T-helper 1 cell (primary cell): ENCODE results near the gene MZF1.

Source experiments
- DNase-seq, 5 donors: peaks; one replicate each; pipeline ENCODE4 v3.0.0-alpha.2; 2012 to 2020

MZF1 gene

GRCh38 chr19:58569943-58570670 is 3.0 kb downstream of the MZF1 start:
- DNase-seq, result no peak

GRCh38 chr19:58569191-58569942 is 3.8 kb downstream of the MZF1 start:
- no peak for DNase-seq

GRCh38 chr19:58568453-58569130 is 4.5 kb downstream of the MZF1 start:
- DNase-seq, result no peak

- no peak for DNase-seq
Measured at GRCh38 chr19:58566989-58567388, 6.1 kb downstream of the MZF1 start.

- DNase-seq, result no peak
Measured at GRCh38 chr19:58563823-58564222, 9.3 kb downstream of the MZF1 start.

GRCh38 chr19:58563034-58563573 is 10.0 kb downstream of the MZF1 start:
- peak in 1 of 5 donors; percentile 49 for DNase-seq

- DNase-seq, result peak in 2 of 5 donors; percentile 30 to 68
Measured at GRCh38 chr19:58562122-58563033, 10.8 kb downstream of the MZF1 start.

- no peak for DNase-seq
Measured at GRCh38 chr19:58561373-58562121, 11.6 kb downstream of the MZF1 start.

- DNase-seq, result no peak
Measured at GRCh38 chr19:58560921-58561320, 12.2 kb downstream of the MZF1 start.

GRCh38 chr19:58560007-58560887 is 12.9 kb downstream of the MZF1 start:
- DNase-seq, result no peak

- peak in 3 of 5 donors; percentile 34 to 79 (median 40) for DNase-seq
Measured at GRCh38 chr19:58559275-58560006, 13.7 kb downstream of the MZF1 start.

- peak; percentile 99 to 100 (median 99) for DNase-seq
Measured at GRCh38 chr19:58558623-58559274, 14.4 kb downstream of the MZF1 start.

- DNase-seq, result peak; percentile 46 to 63 (median 56)
Measured at GRCh38 chr19:58558066-58558622, 15.0 kb downstream of the MZF1 start, which contains the start of gene UBE2M. Gene UBE2M (minus strand): TSS chr19:58558611. CDS start chr19:58558381, 230 bp downstream.

- DNase-seq, result no peak
Measured at GRCh38 chr19:58557221-58558065, 15.7 kb downstream of the MZF1 start.

- DNase-seq, result no peak
Measured at GRCh38 chr19:58556622-58557220, 16.4 kb downstream of the MZF1 start.

GRCh38 chr19:58555920-58556621 is 17.1 kb downstream of the MZF1 start:
- DNase-seq, result no peak
